Adrenal gland (tissue), 12 donors: ENCODE data around the gene COPG2. TPM values are rescaled to one million over a fixed set of nuclear protein-coding genes. Genes with fewer than 3 reads are reported as not detected.
A peak's percentile ranks its signal among the peaks of the same experiment; 100 is the strongest.
"Not testable (repeated sequence)": the region's sequence is repeated elsewhere in the genome, so short reads cannot be mapped to it uniquely, and the experiment has no call there.

Experiments used
- DNase-seq, 7 donors: peaks; one replicate each; pipeline ENCODE4 v3.0.0-alpha.2; 2019 to 2020
- H3K27ac ChIP-seq, 5 donors: fragments of 200-600 bp; sonication (generic) in 4 of 5; 1 replicate in 3 of 5; 2 replicates in 2 of 5; pipeline versions ENCODE4 v1.5.1 to v1.8.0; 2016 to 2020; ENCODE audit warnings: mild to moderate bottlenecking in 1 of 5
- H3K27me3 ChIP-seq: fragments of 200-600 bp; 2 replicates; pipeline ENCODE4 v1.8.0; 2021
- H3K36me3 ChIP-seq, 2 donors: fragments of 200-600 bp; replicated peaks in 1 of 2; 1 replicate in 1 of 2; 2 replicates in 1 of 2; pipeline versions ENCODE4 v1.5.1 to v1.8.0; 2018 to 2022
- H3K4me1 ChIP-seq, 2 donors: fragments of 200-600 bp; replicated peaks in 1 of 2; 1 replicate in 1 of 2; 2 replicates in 1 of 2; pipeline versions ENCODE4 v1.5.1 to v1.8.0; 2018 to 2021
- H3K4me3 ChIP-seq, 4 donors: fragments of 200-600 bp; sonication (generic) in 3 of 4; one replicate each; pipeline ENCODE4 v1.5.1; 2016 to 2018
- H3K9me3 ChIP-seq, 3 donors: fragments of 200-600 bp; sonication (generic) in 1 of 3; replicated peaks in 1 of 3; 1 replicate in 2 of 3; 2 replicates in 1 of 3; pipeline versions ENCODE4 v1.5.1 to v1.8.0; 2016 to 2021
- POLR2A ChIP-seq, 2 donors: fragments of 450-650 bp; IDR thresholded peaks; one replicate each; pipeline ENCODE4 v1.6.1; 2017; ENCODE audit warnings: antibody characterized with exemption in 2 of 2, mild to moderate bottlenecking in 2 of 2, moderate library complexity in 1 of 2
- WGBS, 4 donors: extraction: QIAGEN DNeasy Blood & Tissue Kit in 2 of 4; methylation state at CpG; one replicate each; pipeline versions ENCODE4 v1.1.5 to v1.1.7; 2013 to 2017; 5-methylcytosine and 5-hydroxymethylcytosine counted together
- intact Hi-C, 2 donors: fragments of 100-400 bp; cut with DNase I; formaldehyde crosslinking; loops; one replicate each; pipeline versions ENCODE4 v1.14.1 to v1.15.0; 2022 to 2023
- polyA plus RNA-seq, 3 donors: library from polyadenylated mRNA; stranded (reverse); fragments of 200-250 nt in 2 of 3; fragments of 350-450 nt in 1 of 3; fragmentation: Illumina TruSeq in 1 of 3; extraction: RNeasy Lipid Tissue Mini Kit (QIAGEN cat#74804) in 1 of 3; gene quantifications; one replicate each; pipeline ENCODE4 v1.2.3, GENCODE V29; 2013 to 2014
- total RNA-seq, 9 donors: library from RNA; depleted of rRNA in 4 of 9; stranded (reverse); fragments of >200 nt in 4 of 9; fragments of 120-200 nt in 1 of 9; fragmentation: NEBNext Ultra II Directional in 1 of 9; extraction: Animal tissue kit (Norgen Biotek cat#: 25700) in 1 of 9; gene quantifications; one replicate each; pipeline versions ENCODE4 v1.1.0 to v1.2.4, GENCODE V29; 2013 to 2023
- TF ChIP-seq, protein P1 (sequence below), 6 experiments: fragments of 450-650 bp in 4 of 6; fragments of 200-600 bp in 2 of 6; sonication (generic) in 1 of 6; IDR thresholded peaks; 1 replicate in 5 of 6; 2 replicates in 1 of 6; pipeline versions ENCODE4 v1.5.1 to v1.8.0; 2016 to 2021; ENCODE audit warnings: antibody characterized with exemption in 6 of 6, mild to moderate bottlenecking in 2 of 6, moderate library complexity in 1 of 6
- donor health status: healthy with polysubstance abuse.
- donor health status: Bipolar disorder and iron deficiency.
- donor health status: DM: yes; HTN: yes; CAD: no.
- donor health status: DM: no; HTN: no; CAD: no.
- donor health status: DM: no; HTN: no; CAD: no.
- donor health status: DM: yes; HTN: yes; CAD: no.

COPG2 gene
- total and polyA plus RNA-seq, 12 donors: 12.2 to 73.1 (median 37.9) TPM

DNA sequence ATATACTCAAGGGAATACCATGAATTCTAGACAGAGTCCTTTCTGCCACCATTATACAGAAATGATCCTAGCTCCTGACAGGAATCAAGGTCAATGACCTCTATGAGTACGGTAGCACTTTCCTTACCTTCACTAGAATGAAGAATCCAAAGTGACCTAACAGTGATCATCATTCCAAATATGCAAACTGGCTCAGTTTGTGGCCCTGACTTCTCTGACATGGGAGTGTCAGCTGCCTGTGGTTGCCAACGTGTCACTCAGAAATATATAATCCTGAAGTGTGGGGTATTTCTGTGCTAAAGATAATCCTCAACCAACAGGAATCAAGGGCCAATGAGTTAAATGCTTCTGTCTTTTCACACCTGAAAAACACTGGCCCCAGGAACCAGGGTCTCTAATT lies 45.7 kb downstream of the COPG2 start:
- H3K4me1 ChIP-seq: no peaks in the 10 kb centered on the region
- peaks cover 0 to 6% (median 0%) of the 10 kb centered on the region in 3 donors for H3K9me3 ChIP-seq
- intact Hi-C loops: no loop called here
- no peaks in the 10 kb centered on the region for H3K27me3 ChIP-seq
- no peak overlapping the region for H3K4me3 ChIP-seq
- H3K27ac ChIP-seq: no peak overlapping the region
- DNase-seq: no peak
- 83 to 95% (median 94%) methylated on average over 2 of the region's 2 CpGs for WGBS, 4 donors
- H3K36me3 ChIP-seq: no peaks in the 10 kb centered on the region
- TF ChIP-seq, protein P1, sequence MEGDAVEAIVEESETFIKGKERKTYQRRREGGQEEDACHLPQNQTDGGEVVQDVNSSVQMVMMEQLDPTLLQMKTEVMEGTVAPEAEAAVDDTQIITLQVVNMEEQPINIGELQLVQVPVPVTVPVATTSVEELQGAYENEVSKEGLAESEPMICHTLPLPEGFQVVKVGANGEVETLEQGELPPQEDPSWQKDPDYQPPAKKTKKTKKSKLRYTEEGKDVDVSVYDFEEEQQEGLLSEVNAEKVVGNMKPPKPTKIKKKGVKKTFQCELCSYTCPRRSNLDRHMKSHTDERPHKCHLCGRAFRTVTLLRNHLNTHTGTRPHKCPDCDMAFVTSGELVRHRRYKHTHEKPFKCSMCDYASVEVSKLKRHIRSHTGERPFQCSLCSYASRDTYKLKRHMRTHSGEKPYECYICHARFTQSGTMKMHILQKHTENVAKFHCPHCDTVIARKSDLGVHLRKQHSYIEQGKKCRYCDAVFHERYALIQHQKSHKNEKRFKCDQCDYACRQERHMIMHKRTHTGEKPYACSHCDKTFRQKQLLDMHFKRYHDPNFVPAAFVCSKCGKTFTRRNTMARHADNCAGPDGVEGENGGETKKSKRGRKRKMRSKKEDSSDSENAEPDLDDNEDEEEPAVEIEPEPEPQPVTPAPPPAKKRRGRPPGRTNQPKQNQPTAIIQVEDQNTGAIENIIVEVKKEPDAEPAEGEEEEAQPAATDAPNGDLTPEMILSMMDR (IDR thresholded peaks at IDR 0.05): no peak
- TF ChIP-seq POLR2A (IDR thresholded peaks at IDR 0.05): no peak

DNA sequence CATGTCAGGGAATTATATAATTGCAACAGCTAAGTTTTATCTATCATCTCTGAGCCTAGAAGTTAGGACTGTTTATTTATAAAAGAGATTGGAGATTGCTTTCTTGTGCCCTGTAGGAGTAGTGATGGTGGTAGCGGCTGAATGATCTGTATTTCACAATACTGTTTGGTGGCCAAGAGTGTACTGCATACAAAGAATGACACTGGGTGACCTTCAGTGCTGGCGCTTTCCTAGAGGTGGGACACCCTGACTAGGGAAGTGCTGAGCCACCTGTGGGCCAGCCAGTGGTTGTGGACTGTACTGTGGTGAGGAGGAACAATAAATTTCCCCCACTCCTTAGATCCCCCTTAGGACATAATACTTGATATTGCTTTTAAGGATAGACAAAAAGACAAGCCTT lies 53.0 kb downstream of the COPG2 start:
- WGBS, 4 donors: 62 to 68% (median 65%) methylated on average over 2 of the region's 2 CpGs
- H3K4me3 ChIP-seq: no peak overlapping the region
- H3K36me3 ChIP-seq: peaks cover 0 to 16% of the 10 kb centered on the region in 2 donors
- no peaks in the 10 kb centered on the region for H3K4me1 ChIP-seq
- no peak overlapping the region for H3K27ac ChIP-seq
- peaks cover 0 to 6% (median 0%) of the 10 kb centered on the region in 3 donors for H3K9me3 ChIP-seq
- intact Hi-C loops: no loop called here
- TF ChIP-seq, protein P1 (IDR thresholded peaks at IDR 0.05): peak in 1 of 6 experiments; percentile 11
- no peak for TF ChIP-seq POLR2A (IDR thresholded peaks at IDR 0.05)
- peak; percentile 26 to 78 (median 62) for DNase-seq
- H3K27me3 ChIP-seq: no peaks in the 10 kb centered on the region

DNA sequence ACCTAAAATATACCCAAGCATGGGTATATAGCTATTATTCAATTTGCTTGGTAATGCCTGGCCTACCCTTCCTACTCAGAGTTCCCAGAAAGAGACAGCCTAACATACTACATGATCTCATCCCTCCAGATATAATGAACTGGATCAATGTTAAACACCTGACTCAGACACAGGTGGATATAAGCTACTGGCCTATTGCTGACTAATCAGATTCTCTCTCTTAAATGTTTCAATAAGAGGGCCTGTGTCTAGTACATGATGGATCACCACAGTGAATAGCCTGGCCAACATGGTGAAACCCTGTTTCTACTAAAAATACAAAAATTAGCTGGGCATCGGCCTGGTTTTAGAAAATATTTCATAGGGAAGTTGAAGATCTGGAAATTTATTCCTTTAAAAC lies 54.1 kb downstream of the COPG2 start:
- Histone ChIP-seq H3K4me1 (no peaks in the 10 kb centered on the region), H3K36me3 (peaks cover 0 to 18% of the 10 kb centered on the region in 2 donors), H3K27ac (no peak overlapping the region), H3K27me3 (no peaks in the 10 kb centered on the region), H3K4me3 (no peak overlapping the region), H3K9me3 (peaks cover 0 to 6% (median 0%) of the 10 kb centered on the region in 3 donors)
- DNase-seq: no peak
- TF ChIP-seq POLR2A (IDR thresholded peaks at IDR 0.05): no peak
- TF ChIP-seq, protein P1 (IDR thresholded peaks at IDR 0.05): no peak
- WGBS, 4 donors: 89 to 100% (median 100%) methylated on average over 1 of the region's 1 CpG
- intact Hi-C loops: no loop called here

DNA sequence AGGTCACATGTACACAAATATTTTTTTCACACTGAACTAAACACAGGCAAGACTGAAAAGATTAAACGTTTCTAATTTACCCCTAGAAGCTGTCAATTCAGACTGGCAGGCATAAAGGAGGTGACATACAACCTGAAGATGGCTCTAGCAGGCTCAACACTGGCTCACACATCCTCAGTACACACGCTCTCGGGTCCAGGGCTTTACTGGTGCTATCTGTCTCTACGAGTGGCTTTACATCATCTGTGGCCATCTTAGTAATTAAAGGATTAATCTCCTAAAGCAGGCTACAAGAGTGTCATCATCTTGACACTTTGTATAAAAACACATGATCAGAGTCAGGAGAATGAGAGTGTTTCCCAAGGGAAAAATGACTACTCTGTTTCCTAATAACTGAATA lies 57.3 kb downstream of the COPG2 start:
- DNase-seq: no peak
- no peaks in the 10 kb centered on the region for H3K9me3 ChIP-seq
- no peaks in the 10 kb centered on the region for H3K4me1 ChIP-seq
- H3K36me3 ChIP-seq: peaks cover 0 to 25% of the 10 kb centered on the region in 2 donors
- WGBS, 4 donors: 89 to 96% (median 95%) methylated on average over 4 of the region's 4 CpGs
- TF ChIP-seq, protein P1 (IDR thresholded peaks at IDR 0.05): no peak
- no peak for TF ChIP-seq POLR2A (IDR thresholded peaks at IDR 0.05)
- no peak overlapping the region for H3K4me3 ChIP-seq
- intact Hi-C loops: no loop called here
- no peaks in the 10 kb centered on the region for H3K27me3 ChIP-seq
- no peak overlapping the region for H3K27ac ChIP-seq

DNA sequence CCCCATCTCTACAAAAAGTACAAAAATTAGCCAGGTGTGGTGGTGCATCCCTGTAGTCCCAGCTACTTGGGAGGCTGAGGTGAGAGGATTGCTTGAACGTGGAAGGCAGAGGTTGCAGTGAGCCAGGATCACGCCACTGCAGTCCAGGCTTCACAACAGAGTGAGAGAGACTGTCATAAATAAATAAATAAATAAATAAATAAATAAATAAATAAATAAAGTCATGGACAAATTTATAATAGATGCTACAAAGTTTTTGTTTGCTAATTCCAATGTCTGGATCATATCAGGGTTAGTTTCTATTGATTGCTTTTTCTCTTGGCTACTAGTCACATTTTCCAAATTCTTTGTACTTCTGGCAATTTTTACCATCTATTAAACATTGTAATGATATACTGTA lies 61.5 kb downstream of the COPG2 start:
- H3K27me3 ChIP-seq, H3K27ac ChIP-seq, H3K9me3 ChIP-seq, DNase-seq, H3K4me1 ChIP-seq, intact Hi-C loops, H3K4me3 ChIP-seq: not testable (repeated sequence)
- WGBS, 4 donors: 94 to 100% (median 98%) methylated on average over 2 of the region's 2 CpGs
- peaks cover 0 to 15% of the 10 kb centered on the region in 2 donors for H3K36me3 ChIP-seq
